Measurements from ENCODE around the gene RESF1.
"Not testable (repeated sequence)": the region's sequence is repeated elsewhere in the genome, so short reads cannot be mapped to it uniquely, and the experiment has no call there.

RESF1 gene

DNA sequence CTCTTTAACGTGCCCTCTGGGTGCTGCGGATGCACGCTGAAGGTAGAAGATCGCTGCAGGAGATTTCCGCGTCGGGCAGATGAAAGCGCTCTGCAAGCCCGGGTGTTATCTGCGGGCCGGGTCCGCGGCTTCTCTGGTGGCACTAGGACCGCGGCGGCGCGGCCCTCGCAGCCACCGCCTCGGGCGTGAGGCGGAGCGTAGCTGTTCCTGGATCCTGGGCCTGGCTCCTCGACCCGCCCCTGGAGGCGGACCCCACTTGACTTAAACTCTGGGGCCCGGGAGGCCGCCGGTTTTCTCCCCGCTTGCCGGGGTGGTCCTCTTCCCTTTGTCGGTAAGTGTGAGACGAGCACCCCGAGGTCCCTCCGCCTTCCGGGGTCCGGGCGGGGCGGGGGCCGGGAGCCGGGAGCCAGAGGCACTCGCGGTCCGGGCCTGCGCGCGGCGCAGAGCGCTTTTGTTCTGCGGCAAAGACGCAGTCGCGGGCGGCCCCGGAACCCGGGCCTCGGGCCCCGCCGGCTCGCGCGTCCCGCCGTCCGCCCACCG lies at the start of gene RESF1:
RESF1 (plus strand) TSS at position 255 of the 540 bp plus-strand sequence. CDS start 21,541 bp downstream, outside the sequence.
- peak; percentile 88 to 92 for DNase-seq

DNA sequence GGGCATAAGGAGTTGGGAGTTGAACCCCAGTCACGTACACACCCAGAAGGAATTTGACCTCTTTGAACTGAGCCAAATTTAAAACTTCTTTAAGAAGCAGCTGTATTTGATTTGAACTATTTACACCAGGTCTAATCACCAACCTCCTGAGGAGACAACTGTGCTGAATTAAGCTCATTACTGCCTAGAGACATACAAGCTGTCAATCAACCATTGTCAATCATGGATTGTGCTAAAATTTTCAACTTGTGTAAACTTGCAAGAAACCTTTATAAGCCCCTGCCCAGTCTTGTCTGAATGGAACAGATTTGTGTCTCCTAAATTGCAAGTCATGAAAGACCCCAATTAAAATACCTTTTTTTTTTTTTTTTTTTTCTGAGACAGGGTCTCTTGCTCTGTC lies 44.3 kb upstream of the RESF1 start:
- DNase-seq, result no peak

GRCh38 chr12:31915446-31915845 lies 43.8 kb upstream of the RESF1 start:
- no peak for DNase-seq

- DNase-seq, result peak in 1 of 2 experiments; percentile 28
Observed at GRCh38 chr12:31922341-31923062, 36.7 kb upstream of the RESF1 start.

- no peak for DNase-seq
Observed at GRCh38 chr12:31923063-31923412, 36.2 kb upstream of the RESF1 start.

DNA sequence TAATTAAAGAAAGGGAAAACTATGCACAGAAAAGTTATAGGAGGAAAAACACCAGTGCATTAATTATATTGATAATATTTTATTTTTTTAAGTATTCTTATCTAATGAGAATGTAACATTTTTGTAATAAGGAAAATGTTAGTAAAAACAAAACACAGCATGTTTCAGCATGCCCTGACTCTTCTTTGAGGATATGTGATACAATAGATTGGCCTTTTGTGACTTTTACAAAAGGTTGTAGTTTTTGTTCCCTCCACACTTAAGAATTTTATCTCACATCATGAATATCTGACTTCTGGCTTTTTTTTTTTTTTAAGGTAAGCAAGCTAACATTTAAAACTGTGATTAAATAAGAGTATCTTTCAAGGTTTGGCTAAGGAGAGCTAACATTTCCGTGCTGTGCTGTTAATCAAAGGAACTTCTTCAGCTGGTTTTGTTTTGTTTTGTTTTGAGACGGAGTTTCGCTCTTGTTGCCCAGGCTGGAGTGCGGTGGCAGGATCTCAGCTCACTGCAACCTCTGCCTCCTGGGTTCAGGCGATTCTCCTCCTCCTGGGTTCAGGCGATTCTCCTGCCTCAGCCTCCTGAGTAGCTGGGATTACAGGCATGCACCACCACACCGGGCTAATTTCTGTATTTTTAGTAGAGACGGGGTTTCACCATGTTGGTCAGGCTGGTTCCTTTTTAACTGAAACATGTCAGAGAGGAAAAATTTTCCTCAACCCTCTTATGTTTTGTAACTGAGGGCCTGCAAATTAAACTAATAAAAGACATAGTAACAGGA lies 30.8 kb upstream of the RESF1 start:
- no peak for DNase-seq

DNA sequence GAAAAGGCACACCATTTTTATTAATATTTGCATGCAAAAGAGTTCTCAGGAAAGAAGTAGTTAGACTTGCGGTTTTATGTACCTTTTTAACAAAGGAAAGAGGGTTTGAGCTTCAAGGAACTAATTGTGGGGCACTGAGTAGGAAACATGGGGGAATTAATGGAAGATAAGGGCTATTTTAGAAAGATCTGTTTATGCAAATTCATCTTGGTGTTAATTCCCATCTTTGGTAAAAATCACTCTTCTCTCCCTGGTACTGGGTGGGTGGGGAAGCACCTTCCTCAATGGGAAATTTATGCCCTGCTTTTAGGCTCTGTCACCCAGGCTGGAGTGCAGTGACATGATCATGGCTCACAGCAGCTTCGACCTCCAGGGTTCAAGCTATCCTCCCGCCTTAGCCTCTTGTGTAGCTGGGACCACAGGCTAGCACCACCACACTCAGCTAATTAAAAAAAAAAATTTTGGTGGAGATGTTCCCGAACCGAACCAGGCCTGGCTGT lies 30.1 kb upstream of the RESF1 start:
- no peak for DNase-seq

- DNase-seq, result no peak
Observed at GRCh38 chr12:31931796-31932715, 27.2 kb upstream of the RESF1 start.

DNA sequence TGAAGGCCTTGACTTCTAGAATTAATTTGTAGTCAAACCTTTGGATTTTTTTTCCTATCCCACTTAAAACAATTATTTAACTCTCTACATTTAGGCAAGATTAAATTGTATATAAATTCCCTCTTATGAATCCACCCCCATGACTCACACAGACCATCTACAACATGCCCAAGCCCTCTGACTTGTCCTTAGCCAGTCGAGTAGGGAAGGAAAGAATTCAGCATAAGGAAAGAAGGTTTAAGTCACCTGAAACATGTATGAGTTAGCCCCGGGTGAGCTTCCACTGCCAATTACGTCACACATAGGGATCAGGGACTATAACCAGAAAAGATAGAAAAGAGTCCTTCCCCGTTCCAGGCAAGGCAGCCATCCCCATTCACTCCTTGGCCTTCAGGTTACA lies 14.9 kb upstream of the RESF1 start:
- DNase-seq, result no peak

GRCh38 chr12:31947971-31948370 lies 11.2 kb upstream of the RESF1 start:
- DNase-seq, result no peak

GRCh38 chr12:31948697-31949359 lies 10.4 kb upstream of the RESF1 start:
- DNase-seq, result not testable (repeated sequence)

GRCh38 chr12:31950088-31950487 lies 9.1 kb upstream of the RESF1 start:
- no peak for DNase-seq

DNA sequence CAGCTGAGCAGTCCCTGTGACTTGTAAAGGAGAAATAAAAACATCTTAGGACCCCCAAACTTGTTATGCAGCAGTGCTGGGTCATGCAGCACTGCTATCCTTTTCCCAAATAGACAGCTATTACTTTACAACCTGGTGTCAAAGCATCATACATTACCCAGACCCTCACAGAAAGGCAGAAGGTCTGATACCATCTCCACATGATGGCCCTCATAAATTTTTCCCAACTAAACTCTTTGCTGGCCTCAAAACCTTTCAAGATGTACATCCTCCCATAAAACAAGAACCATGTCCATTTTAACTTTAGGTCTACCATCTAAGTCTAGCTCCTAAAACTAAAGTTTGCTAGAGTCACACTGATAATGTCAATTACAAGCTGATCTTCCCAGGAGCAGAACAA lies 8.7 kb upstream of the RESF1 start:
- no peak for DNase-seq

DNA sequence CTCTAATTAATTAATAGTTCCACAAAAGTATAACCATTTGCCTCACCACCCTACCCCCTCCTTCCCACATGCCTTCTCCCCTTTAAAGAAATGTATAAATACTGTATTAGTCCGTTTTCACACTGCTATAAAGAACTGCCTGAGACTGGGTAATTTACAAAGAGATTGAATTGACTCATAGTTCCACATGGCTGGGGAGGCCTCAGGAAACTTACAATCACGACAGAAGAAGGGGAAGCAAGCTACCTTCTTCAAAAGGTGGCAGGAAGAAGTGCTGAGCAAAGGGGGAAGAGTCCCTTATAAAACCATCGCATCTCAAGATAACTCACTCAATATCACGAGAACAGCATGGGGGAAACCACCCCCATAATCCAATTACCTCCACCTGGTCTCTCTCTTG lies 8.2 kb upstream of the RESF1 start:
- no peak for DNase-seq

DNA sequence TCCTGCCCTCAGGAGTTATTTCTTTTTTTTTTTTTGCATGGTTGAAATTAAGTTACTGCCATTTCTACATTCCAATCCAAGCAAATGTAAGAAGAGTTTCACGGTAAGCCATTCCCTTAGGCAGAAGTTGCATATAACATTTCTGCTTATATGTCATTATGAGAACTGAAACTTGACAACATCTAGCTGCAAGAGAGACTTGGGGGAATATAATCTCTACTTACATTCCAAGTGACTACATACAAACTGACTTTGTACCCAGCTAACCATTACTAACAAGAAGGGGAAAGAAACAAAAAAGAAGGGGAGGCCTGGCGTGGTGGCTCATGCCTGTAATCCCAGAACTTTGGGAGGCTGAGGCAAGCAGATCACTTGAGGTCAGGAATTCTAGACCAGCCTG lies 7.3 kb upstream of the RESF1 start:
- no peak for DNase-seq

GRCh38 chr12:31952418-31952817 lies 6.8 kb upstream of the RESF1 start:
- no peak for DNase-seq

DNA sequence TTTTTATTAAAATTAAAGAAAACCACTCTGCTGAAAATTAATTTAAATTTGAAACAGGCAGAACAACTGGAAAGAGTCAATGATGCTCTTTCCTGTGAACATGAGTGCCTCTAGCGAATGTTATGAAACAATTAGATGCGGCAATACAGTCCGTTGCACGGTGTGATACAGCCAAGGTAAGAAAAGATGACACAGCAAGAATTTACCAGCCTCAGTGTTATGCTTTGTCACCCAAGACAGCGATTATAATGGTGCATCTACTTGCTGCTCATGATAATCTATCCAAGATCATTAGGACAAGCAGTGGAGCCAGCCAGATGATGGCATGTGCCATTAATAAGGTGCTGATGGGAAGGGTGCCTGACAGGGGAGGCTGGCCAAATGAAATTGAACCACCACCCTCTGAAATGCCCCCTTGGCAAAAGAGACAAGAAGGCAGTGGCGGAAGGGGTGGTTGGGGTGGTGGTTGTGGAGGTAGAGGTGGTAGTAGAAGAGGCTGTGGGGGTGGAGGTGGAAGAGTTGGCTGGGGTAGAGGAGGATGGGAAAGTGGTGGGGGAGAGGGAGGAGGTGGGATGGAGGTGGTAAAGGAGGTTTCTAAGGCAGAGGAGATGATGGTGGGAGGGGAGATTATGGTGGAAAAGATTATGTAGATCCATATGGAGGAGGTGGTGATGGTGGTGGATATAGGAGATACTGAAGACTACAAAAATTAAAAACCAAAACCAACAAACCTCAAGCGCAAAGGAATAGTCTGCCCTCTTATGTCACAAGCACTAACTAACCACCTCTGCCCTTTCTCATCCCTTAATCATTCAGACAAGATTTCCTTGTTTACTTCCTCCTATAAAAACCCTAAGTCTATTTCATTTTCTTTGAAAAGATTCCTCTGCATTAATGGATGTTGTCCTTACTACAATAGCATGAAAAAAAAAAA lies 4.0 kb upstream of the RESF1 start:
- no peak for DNase-seq

- DNase-seq, result no peak
Observed at GRCh38 chr12:31958569-31959160, 550 bp upstream of the RESF1 start.

GRCh38 chr12:31959701-31960391 lies 631 bp downstream of the RESF1 start:
- DNase-seq, result peak; percentile 73 to 75

DNA sequence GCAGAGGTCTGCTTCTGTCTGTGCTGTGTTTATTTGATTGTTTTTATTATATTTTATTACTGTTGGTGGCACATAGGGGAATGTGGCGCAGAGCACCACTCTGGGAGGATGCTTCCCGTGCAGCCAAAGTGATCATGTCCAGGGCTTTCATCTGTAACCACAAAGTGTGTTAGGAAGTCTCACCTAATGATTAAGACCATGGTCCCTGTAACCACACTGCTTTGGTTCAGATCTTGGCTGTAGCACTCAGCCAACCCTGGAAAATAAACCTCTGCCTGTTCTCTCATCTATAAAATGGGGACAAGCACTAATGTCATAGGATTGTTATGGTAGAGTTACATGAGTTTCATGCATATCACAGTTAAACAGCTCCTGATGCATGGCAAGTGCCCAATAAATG lies 1.9 kb downstream of the RESF1 start:
- no peak for DNase-seq
